ENCODE data around the gene CLDN7.
A peak's percentile ranks its signal among the peaks of the same experiment; 100 is the strongest.

CLDN7 gene

DNA sequence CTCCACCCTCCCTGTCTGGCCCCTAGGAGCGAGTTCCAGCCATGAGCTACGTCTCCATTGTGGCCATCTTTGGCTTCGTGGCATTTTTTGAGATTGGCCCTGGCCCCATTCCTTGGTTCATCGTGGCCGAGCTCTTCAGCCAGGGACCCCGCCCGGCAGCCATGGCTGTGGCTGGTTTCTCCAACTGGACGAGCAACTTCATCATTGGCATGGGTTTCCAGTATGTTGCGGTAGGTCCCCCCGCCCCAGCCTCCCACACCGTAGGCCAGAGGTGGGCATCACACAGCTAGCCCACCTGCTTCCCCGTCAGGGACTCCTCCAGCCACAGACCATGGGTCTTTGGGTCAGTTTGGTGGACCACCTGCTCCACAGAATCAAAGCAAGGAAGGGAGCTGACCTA lies 23.4 kb upstream of the CLDN7 start:
- DNase-seq (ENCODE audit: low read depth), result no peak

DNA sequence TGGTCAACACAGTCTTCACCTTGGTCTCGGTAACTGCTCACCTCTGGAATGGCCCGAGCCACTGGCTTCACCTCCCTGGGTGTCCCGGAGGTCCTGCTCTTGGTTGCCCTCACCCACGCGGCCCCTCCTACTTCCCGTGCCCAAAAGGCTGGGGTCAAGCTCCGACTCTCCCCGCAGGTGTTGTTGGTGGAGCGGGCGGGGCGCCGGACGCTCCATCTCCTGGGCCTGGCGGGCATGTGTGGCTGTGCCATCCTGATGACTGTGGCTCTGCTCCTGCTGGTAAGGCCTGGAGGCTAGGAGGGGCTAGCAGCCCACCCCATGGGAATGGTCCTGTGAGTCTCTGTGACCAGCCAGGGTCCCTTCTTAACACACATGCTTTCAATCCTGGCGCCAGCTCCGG lies 22.6 kb upstream of the CLDN7 start:
- no peak for DNase-seq (ENCODE audit: low read depth)

DNA sequence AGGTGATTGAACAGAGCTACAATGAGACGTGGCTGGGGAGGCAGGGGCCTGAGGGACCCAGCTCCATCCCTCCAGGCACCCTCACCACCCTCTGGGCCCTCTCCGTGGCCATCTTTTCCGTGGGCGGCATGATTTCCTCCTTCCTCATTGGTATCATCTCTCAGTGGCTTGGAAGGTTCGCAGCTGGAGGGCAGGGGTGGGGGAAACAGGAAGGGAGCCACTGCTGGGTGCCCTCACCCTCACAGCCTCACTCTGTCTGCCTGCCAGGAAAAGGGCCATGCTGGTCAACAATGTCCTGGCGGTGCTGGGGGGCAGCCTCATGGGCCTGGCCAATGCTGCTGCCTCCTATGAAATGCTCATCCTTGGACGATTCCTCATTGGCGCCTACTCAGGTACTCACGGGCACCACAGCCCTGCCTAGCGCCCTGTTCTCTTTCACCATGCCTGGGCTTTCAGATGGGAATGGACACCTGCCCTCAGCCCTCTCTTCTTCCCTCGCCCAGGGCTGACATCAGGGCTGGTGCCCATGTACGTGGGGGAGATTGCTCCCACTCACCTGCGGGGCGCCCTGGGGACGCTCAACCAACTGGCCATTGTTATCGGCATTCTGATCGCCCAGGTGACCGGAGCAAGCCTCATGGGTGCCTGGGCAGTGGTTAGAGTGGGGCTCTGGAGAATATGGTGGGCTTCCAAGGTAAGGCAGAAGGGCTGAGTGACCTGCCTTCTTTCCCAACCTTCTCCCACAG lies 21.4 kb upstream of the CLDN7 start:
- DNase-seq (ENCODE audit: low read depth), result no peak

DNA sequence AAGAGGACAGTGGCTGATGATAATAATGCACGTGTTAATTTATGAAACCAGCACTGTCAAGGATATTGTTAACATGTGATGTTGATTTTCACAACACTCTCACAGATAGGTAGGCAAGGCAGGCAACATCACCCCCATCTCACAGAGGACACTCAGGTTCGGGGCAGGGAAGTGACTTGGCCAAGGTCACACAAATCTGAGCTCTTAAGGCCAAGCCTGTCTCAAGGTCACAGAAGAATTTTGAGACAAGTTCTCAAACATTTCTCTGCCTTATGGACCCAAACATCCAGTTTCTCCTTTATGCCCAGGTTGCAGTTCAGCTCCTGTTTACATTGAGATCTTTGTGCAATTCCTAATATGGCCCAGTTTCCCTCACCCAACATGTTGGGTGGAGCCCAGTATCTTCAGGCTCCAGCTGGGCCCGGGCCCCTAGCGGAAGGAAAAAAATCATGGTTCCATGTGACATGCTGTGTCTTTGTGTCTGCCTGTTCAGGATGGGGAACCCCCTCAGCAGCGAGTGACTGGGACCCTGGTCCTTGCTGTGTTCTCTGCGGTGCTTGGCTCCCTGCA lies 20.6 kb upstream of the CLDN7 start:
- DNase-seq (ENCODE audit: low read depth), result no peak

DNA sequence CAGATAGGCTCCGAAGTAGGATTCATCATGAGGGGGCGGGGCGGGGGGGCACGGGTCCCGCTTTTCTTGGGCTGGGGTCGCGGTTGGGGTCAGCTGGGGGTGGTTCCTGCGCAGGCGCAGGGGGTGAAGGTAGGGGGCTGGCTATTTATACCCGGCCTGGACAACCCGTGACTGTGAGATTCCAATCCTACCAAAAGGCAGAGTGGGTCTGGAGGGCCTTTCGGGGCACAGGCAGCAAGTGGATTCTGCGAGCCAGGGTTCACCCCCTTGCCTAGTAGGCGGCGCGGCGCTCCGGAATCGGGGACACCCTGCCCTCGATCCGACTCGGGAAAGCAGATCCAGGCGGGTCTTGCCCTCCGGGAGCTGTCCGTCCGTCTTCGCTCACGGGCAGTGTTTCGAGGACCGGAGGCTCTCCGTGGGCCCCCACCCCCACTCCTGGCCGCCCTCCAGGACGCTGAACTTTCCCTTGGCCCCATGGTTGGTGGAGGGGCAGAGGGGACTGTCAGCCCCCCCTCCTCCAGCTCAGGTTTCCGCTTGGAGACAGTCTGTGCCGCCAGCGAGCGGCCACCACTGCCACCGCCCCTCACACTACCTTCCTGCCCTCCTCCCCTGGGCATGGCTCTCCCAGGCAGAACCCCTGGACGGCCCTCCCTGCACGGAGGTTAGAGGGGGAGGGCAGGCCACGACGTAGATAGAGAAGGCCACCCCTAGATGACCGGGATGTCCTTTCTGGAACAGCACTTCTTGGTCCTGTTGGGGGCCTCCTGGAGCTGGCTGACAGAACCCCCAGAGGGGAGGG lies 19.9 kb upstream of the CLDN7 start:
- DNase-seq (ENCODE audit: low read depth), result no peak

DNA sequence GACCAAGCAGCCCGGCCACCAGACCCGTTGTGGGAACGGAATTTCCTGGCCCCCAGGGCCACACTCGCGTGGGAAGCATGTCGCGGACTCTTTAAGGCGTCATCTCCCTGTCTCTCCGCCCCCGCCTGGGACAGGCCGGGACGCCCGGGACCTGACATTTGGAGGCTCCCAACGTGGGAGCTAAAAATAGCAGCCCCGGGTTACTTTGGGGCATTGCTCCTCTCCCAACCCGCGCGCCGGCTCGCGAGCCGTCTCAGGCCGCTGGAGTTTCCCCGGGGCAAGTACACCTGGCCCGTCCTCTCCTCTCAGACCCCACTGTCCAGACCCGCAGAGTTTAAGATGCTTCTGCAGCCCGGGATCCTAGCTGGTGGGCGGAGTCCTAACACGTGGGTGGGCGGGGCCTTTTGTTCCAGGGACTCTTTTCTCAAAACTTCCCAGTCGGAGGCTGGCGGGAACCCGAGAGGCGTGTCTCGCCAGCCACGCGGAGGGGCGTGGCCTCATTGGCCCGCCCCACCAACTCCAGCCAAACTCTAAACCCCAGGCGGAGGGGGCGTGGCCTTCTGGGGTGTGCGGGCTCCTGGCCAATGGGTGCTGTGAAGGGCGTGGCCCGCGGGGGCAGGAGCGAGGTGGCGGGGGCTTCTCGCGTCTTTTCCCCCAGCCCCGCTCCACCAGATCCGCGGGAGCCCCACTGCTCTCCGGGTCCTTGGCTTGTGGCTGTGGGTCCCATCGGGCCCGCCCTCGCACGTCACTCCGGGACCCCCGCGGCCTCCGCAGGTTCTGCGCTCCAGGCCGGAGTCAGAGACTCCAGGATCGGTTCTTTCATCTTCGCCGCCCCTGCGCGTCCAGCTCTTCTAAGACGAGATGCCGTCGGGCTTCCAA lies 19.0 kb upstream of the CLDN7 start, which contains the start of gene SLC2A4:
Gene SLC2A4, plus strand, starts transcription at position 645 of the 879 bp plus-strand sequence. Its CDS starts 217 bp downstream, at position 862.
- DNase-seq (ENCODE audit: low read depth), result peak; percentile 89

DNA sequence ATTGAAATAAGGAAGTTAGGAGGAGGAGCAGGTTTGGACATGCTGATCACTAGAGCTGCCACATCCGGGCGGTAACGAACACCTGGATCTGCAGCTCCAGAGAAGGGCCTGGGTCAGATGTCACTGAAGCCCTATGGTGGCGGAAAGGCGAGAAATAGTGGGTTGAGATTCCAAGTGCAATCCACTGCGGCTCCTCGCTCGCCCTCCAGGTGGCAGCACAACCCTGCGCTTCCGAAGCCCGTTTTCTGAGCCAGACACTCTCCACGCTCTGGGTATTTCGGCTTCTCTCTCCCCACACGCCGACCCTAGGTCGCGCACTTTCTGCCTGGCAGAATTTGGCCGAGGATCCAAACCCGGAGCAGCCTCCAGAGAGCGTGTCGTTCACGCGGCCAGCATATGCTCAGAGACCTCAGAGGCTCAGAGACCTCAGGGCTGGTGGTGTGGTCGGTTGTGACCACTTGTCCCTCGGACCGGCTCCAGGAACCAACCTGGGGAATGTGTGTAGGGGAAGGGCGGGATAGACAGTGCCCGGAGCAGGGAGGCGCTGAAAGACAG lies 18.3 kb upstream of the CLDN7 start:
- DNase-seq (ENCODE audit: low read depth), result peak; percentile 78

DNA sequence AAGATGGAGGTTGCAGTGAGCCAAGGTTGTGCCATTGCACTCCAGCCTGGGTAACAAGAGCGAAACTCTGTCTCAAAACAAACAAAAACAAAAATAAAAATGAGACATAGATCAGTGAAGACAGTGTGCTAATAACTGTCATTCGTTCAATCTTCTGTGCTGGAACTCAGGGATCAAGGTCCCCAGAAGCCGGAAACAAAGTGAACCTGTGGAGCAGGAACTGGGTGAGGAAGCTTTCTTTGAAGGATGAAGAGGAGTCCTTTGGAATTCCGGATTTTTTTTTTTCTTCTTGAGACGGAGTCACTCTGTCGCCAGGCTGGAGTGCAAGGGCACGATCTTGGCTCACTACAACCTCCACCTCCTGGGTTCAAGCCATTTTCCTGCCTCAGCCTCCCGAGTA lies 17.2 kb upstream of the CLDN7 start:
- DNase-seq (ENCODE audit: low read depth), result no peak

DNA sequence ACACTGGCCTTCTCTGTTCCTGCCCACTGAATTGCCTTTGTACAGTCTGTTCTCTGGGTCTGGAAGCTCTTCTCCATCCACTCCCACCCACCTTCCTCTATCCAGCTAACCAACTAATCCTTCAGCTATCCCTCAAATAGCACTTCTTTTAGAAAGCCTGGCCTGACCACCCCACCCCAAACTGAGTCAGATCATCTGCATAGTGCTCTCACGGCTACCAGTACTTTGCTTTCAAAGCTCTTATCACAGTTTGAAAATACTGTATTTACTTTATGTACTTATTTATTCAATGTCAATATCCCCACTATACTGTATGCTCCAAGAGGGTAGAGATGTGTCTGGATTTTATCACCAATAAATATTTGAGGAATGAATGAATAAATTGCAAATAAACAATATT lies 4.5 kb upstream of the CLDN7 start:
- no peak for DNase-seq (ENCODE audit: low read depth)

DNA sequence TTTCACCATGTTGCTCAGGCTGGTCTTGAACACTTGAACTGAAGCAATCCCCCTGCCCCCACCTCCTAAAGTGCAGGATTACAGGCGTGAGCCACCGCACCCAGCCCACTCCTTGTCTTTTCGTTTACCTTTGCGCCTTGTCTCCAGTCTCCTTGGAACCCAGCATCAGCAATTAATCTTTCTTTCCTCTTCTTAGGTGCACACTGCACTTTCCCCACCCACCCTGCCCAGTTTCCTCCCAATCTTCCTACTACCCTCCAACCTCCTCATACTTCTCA lies 1.5 kb upstream of the CLDN7 start:
- DNase-seq (ENCODE audit: low read depth), result no peak

DNA sequence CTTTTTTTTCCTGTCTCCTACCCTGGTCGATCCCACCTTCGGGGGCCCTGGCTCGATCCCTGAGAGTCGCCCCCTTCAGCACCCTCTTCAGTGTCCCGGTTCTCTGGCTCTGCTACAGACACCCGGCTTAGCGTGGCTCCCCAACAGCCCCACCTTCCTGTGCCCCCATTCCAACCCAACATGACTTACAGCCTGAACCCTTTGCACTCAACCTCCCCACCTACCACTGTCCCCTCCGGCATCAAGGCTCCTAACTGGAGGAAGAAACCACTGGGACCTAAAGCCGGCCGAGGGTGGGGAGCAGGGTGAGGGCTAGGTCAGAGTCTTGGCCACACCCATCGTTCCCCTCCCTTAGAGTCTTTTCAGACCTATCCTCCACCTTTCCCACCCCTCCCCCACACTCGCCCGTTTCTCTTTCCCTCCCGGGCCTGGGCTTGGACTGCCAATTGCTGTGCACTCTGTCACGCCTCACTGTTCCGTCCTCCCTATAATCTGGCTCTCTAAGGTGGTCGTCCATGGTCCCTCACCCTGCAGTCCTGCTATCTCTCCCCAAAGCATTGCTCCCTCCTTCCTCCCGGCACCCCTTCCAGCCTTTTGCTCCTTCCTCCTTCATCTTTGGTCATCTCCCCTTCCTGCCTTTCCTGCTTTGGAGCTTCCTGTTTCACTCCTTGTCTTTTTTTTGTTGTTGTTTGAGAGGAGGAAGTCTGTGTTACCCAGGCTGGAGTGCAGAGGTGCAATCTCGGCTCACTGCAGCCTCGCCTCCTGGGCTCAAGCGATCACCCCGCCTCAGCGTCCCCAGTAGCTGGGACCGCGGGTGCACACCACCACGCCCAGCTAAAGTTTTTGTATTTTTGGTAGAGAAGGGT lies 890 bp upstream of the CLDN7 start:
- no peak for DNase-seq (ENCODE audit: low read depth)

DNA sequence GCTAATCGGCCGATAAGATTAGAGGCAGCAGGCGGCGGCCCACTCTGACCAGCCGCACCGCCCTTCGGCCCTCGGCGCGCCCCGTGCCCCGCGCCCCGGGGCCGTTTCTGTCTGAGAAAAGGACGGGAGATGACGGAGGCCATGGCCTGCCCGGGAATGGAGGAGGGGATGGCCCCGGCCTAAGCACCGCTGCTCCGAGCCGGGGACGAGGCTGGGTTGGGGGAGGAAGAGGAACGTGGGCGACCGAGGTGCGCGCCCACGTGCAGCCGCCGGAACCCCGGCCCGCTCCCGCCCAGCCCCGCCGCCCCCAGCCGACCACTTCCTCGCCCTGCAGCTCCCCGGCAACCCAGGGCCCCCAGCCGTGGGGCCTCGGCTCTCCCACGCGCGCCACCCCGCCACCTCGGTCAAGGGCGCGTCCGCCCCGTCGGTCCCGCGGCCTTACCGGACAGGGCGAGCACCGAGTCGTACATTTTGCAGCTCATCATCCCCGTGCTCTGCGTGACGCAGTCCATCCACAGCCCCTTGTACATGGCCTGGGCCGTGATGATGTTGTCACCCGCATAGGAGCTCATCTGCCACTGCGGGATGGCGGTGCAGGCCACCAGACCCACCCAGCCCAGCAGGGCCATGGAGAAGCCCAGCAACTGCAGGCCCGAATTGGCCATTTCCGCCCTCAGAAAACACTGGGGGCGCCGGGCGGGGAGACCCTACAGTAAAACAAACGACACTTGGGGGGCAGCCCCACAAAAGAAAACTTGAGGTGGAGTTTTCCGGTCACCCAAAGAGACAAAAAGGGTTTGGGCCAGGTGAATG lies 693 bp downstream of the CLDN7 start:
- no peak for DNase-seq (ENCODE audit: low read depth)

DNA sequence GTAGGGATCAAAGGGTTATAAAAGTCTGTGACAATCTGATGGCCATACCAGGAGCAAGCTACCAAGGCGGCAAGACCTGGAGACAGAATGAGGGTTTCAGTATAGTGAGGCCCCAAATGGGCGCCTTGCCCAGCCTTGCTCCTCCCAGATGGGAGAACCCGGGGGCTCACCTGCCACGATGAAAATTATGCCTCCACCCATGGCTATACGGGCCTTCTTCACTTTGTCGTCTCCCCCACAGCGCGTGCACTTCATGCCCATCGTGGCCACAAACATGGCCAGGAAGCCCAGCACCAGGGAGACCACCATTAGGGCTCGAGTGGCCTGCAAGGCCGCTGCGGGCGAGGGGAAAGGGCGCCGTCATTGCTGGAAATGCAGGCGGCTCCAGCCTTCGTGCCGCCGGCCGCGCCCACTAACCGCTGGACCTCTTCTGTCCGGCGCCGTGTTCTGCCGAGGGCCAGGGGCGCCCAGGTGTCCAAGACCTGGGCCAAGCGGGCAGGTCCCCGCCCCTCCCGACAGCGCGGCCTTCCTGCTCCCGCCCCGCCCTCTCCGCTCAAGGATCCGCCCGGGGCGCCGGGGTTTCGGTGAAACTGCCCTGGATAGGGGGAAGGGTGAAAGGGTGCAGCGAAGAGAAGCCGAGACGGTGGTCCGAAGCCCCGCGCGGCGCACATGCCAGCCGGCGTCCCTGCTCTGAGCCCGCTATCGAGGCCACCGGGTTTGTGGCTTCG lies 1.5 kb downstream of the CLDN7 start:
- no peak for DNase-seq (ENCODE audit: low read depth)

DNA sequence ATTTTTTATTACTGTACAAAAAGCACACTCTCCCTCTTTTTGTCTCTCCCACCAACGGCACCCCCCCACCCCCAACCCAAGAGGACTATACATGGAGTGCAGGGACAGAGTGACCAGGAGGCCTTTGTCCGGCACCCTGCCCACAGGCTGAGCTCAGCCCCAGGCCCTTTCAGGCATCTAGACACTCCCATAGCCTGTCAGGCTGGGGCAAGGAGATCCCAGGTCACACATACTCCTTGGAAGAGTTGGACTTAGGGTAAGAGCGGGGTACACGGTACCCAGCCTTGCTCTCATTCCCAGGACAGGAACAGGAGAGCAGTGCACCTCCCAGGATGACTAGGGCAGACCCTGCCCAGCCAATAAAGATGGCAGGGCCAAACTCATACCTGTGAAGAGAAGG lies 2.1 kb downstream of the CLDN7 start:
- DNase-seq (ENCODE audit: low read depth), result no peak

DNA sequence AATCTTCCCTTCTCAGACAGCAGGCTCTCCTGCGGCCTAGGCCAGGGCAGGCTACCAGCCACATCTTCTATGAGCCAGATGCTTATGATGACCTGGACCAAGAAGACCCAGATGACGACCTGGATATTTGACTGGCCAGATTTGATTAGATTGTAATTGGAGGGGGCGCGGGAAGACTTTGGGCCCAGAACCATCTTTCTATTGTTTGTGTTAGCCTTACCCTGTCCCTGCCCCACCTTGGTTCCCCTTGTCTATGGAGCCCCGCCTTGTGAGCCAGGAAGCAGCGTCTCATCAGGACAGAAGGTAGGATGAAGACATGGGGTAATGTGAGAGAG lies 2.8 kb downstream of the CLDN7 start:
- DNase-seq (ENCODE audit: low read depth), result no peak

DNA sequence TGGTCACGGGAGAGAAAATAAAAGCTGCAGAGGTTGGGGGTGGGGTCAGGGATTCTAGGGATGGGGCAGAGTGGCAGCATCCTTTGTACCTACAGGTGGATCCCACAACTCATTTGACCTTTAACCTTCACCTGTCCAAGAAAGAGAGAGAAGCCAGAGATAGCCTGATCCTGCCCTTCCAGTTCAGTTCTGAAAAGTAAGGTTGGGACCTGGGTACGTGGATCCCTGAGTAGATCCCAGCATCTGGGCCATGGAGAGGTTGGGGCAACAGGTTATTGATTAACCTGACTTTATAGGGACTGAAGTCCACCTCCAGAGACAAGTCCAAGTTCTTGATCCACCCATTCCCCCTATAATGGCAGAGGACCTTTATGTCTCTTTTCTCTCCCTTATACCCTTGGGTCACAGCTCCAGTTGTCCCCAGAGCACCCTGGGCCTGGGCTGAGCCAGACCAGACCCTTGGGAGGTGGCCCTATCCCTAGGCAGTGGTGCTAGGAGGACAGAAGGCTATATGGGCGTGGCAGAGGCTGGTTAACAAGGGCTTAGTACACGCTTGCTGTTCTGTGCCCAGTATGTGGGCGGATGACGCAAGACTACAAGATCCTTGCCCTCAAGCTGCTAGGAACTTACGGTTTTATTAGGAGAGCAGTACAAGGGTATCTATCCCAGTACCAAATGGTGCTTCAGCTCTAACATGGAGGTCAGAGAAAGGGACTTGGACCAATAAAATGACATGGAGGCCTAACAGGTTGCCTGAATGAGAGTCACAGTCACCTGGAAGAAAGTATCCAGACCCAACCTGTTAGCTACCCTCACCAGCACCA lies 3.3 kb downstream of the CLDN7 start:
- no peak for DNase-seq (ENCODE audit: low read depth)

DNA sequence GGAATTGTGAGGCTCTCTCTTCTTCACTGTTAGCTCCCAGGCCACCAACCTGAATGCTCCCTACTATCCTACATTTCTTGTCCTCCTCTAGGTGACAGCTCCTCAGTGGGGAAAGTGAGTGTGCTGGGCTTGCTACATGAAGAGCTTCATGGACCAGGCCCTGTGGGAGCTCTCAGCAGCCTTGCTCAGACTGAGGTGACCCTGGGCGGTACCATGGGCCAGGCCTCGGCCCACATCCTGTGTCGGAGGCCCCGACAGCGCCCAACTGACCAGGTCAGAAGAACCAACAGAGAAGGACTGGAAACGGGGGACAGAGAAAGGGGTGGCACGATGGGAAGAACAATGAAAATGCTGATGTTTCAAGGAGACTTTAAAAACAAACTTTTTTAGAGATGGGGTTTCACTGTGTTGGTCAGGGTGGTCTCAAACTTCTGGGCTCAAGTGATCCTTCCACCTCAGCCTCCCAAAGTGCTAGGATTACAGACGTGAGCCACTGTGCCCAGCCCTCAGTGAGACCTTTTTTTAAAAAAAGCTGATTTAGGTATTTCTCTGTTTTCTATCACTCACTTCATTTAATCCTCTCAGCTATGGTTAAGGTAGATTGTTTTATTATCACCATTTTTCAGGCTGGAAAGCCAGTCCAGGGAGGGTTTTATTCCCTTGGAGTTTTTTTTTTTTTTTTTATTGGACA lies 5.4 kb downstream of the CLDN7 start:
- DNase-seq (ENCODE audit: low read depth), result no peak

DNA sequence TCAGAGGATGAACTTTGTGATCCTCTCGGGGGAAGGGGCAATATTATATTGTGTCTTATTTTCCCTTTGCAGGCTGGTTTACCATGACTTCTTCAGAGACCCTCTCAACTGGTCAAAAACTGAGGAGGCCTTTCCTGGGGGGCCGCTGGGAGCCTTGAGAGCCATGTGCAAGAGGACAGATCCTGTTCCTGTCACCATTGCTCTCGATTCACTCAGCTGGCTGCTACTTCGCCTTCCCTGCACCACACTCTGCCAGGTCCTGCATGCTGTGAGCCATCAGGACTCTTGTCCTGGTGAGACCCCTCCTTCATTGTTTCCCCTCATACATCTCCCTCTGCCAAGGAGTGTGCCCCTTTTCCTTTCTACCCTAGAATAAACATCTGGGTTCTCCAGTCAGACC lies 7.8 kb downstream of the CLDN7 start:
- DNase-seq (ENCODE audit: low read depth), result no peak
